ENCODE results near the gene ZNF276. TPM values are rescaled to one million over a fixed set of nuclear protein-coding genes. Genes with fewer than 3 reads are reported as not detected.
A peak's percentile ranks its signal among the peaks of the same experiment; 100 is the strongest.

Gene ZNF276
- total and polyA plus RNA-seq, 8 donors = 7.9 to 49.3 (median 11.2) TPM

GRCh38 chr16:89709166-89709565, 12.2 kb upstream of the ZNF276 start:
- intact Hi-C loops (cut with DNase I) = loop anchor here in 2 of 3 donors (5.0 kb wide), 1 partner anchor 88 kb away; no protein-coding TSS in a partner anchor
- Histone ChIP-seq H3K27me3 (no peaks in the 10 kb centered on the region), H3K4me1 (peaks cover 0 to 4% (median 0%) of the 10 kb centered on the region in 3 donors), H3K9me3 (no peaks in the 10 kb centered on the region), H3K36me3 (no peaks in the 10 kb centered on the region), H3K27ac (no peak overlapping the region), H3K4me3 (no peak overlapping the region)
- WGBS, 2 donors = 92 to 93% methylated on average over 10 of the region's 10 CpGs
- TF ChIP-seq, protein P1, sequence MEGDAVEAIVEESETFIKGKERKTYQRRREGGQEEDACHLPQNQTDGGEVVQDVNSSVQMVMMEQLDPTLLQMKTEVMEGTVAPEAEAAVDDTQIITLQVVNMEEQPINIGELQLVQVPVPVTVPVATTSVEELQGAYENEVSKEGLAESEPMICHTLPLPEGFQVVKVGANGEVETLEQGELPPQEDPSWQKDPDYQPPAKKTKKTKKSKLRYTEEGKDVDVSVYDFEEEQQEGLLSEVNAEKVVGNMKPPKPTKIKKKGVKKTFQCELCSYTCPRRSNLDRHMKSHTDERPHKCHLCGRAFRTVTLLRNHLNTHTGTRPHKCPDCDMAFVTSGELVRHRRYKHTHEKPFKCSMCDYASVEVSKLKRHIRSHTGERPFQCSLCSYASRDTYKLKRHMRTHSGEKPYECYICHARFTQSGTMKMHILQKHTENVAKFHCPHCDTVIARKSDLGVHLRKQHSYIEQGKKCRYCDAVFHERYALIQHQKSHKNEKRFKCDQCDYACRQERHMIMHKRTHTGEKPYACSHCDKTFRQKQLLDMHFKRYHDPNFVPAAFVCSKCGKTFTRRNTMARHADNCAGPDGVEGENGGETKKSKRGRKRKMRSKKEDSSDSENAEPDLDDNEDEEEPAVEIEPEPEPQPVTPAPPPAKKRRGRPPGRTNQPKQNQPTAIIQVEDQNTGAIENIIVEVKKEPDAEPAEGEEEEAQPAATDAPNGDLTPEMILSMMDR (IDR thresholded peaks at IDR 0.05) = no peak
- ATAC-seq = no peak
- FAIRE-seq = no peak
- DNase-seq = no peak

- H3K9me3 ChIP-seq = no peaks in the 10 kb centered on the region
- DNase-seq (no peak), FAIRE-seq (no peak), ATAC-seq (no peak)
- TF ChIP-seq, protein P1 (IDR thresholded peaks at IDR 0.05) = no peak
- no peak overlapping the region for H3K27ac ChIP-seq
- peaks cover 0 to 4% (median 0%) of the 10 kb centered on the region in 3 donors for H3K4me1 ChIP-seq
- WGBS, 2 donors = 89 to 93% methylated on average over 19 of the region's 19 CpGs
- H3K36me3 ChIP-seq = no peaks in the 10 kb centered on the region
- H3K27me3 ChIP-seq = no peaks in the 10 kb centered on the region
- no peak overlapping the region for H3K4me3 ChIP-seq
- intact Hi-C loops (cut with DNase I) = loop anchor here (5.0 to 10.0 kb wide), 2 partner anchors 85 to 87 kb away; no protein-coding TSS in a partner anchor
Observed at GRCh38 chr16:89709716-89710432, 11.5 kb upstream of the ZNF276 start.

DNA sequence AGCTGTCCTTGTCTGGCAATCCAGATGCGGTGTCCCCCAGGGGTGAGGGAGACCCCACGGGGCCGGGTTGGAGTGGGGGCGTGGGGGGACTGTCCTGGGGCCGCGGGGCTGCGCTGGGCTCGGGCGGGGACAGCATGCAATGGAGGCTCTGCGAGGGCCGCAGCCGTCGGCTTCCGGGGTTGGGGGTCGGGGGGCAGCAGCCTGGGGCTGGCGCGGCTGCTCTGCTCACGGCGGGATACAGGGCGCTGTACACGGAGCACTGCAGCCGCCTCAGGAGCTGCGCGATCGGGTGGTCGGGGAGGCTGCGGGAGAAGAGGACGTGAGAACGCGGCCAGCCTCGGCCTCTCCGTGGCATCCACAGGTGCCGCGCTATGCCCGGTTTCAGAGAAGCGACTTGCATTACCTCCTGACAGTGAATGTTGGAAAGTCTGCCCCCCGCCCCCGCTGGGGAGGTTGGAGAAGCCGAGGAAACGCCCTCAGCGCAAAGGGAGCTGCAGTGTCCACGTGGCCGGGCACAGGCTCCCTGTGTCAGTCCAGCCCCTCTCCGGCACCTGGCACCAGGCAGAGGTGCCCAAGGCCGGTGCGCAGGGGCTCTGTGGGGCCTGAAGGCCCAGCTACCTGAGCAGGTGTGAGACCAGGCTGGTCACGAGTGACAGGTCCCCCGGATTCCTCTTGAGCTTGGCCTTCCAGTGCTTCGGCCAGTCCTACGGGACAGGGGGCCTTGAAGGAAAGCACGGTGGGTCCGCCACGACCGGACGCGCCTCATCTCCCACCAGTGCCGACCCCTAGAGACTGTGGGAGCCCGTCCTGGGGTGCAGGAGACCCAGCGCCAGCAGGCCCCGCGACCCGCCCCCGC, 10.4 kb upstream of the ZNF276 start:
- H3K4me1 ChIP-seq = peaks cover 0 to 4% (median 0%) of the 10 kb centered on the region in 3 donors
- WGBS, 2 donors = 79 to 83% methylated on average over 47 to 63 of the region's 63 CpGs
- FAIRE-seq (no peak), ATAC-seq (peak in 2 of 4 donors; percentile 1 to 7), DNase-seq (peak in 1 of 6 donors; percentile 27)
- no peaks in the 10 kb centered on the region for H3K9me3 ChIP-seq
- TF ChIP-seq, protein P1 (IDR thresholded peaks at IDR 0.05) = no peak
- no peak overlapping the region for H3K27ac ChIP-seq
- no peaks in the 10 kb centered on the region for H3K36me3 ChIP-seq
- intact Hi-C loops (cut with DNase I) = loop anchor here in 1 of 3 donors (10.0 kb wide), 1 partner anchor 84 kb away; no protein-coding TSS in a partner anchor
- H3K27me3 ChIP-seq = no peaks in the 10 kb centered on the region
- peak overlapping the region in 1 of 4 donors; percentile 49 for H3K4me3 ChIP-seq

DNA sequence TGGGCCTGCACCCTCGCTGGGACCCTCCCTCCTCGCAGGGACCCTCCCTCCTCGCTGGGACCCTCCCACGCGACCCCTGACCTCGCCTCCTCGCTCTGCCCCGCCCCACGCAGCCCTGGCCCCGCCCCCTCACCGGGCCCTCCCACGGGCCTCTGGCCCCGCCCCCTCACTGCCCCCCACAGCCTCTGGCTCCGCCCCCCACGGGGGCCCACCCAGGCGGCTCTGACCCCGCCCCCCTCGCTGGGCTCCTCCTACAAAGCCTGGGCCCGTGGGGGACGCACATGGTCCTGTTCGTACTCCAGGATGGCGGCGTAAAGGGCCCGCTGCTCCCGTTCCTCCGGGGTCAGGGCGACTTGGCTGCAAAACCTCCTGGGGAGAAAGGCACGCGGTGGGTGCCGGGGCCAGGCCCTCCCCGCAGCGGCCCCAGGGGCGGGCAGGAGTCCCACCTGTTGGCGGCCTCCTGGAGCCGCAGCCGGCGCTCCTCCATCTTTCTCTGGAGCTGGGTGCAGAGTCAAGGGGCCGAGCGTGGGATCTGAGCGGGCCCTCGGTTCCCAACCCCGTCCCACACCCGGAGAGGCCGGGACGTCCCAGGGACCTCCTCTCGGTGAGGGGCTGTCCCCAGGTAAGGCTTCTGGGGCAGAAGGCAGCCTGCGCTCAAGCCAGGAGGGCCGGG, 9.6 kb upstream of the ZNF276 start:
- Histone ChIP-seq H3K27ac (no peak overlapping the region), H3K36me3 (no peaks in the 10 kb centered on the region), H3K27me3 (no peaks in the 10 kb centered on the region), H3K9me3 (no peaks in the 10 kb centered on the region), H3K4me1 (peaks cover 0 to 4% (median 0%) of the 10 kb centered on the region in 3 donors), H3K4me3 (peak overlapping the region; percentile 21 to 49 (median 34))
- no peak for FAIRE-seq
- TF ChIP-seq, protein P1 (IDR thresholded peaks at IDR 0.05) = no peak
- ATAC-seq = peak; percentile 70 to 94 (median 83)
- WGBS, 2 donors = 6 to 7% methylated on average over 41 to 48 of the region's 48 CpGs
- DNase-seq = peak in 4 of 6 donors; percentile 62 to 85 (median 74)
- intact Hi-C loops (cut with DNase I) = loop anchor here in 1 of 3 donors (10.0 kb wide), 1 partner anchor 83 kb away; no protein-coding TSS in a partner anchor
